Mesothelial cell of epicardium (in vitro differentiated cells): Measurements from ENCODE around the gene USH2A. TPM values are rescaled to one million over a fixed set of nuclear protein-coding genes. Genes with fewer than 3 reads are reported as not detected.

Experiments
- DNase-seq, 2 experiments: peaks; one replicate each; pipeline ENCODE4 v3.0.0; 2021; ENCODE audit warnings: low spot score in 2 of 2; ENCODE audit not compliant: unreplicated experiment in 2 of 2
- H3K27ac Mint-ChIP-seq: 2 replicates; pipeline ENCODE4 v1.8.0; 2021; ENCODE audit warnings: mixed read lengths
- H3K27me3 Mint-ChIP-seq: 2 replicates; pipeline ENCODE4 v1.8.0; 2021; ENCODE audit warnings: low read depth, mixed read lengths
- H3K36me3 Mint-ChIP-seq: 2 replicates; pipeline ENCODE4 v1.8.0; 2021; ENCODE audit warnings: mixed read lengths
- H3K4me1 Mint-ChIP-seq: 2 replicates; pipeline ENCODE4 v1.8.0; 2021; ENCODE audit warnings: mixed read lengths
- H3K4me3 Mint-ChIP-seq: 2 replicates; pipeline ENCODE4 v1.8.0; 2021; ENCODE audit warnings: mild to moderate bottlenecking, moderate library complexity, mixed read lengths
- H3K9me3 Mint-ChIP-seq: 2 replicates; pipeline ENCODE4 v1.8.0; 2021; ENCODE audit warnings: mixed read lengths
- CTCF ChIP-seq: fragments of 200-600 bp; sonication (generic); IDR thresholded peaks from one replicate; pipeline ENCODE4 v1.5.0; 2021; ENCODE audit warnings: antibody characterized with exemption; ENCODE audit not compliant: unreplicated experiment
- total RNA-seq: library from RNA; stranded (reverse); gene quantifications from 3 replicates; pipeline ENCODE4 v1.2.1, GENCODE V29; 2021

The USH2A gene
- total RNA-seq, 1 donor from 2014 or later: 0.02 TPM

- H3K27me3 Mint-ChIP-seq: no peaks in the 10 kb centered on the region
- H3K9me3 Mint-ChIP-seq: peaks cover 9% of the 10 kb centered on the region
- H3K27ac Mint-ChIP-seq: no peak overlapping the region
Measured at GRCh38 chr1:215608646-215609045, 814.6 kb downstream of the USH2A start.

GRCh38 chr1:215607412-215607811 lies 815.8 kb downstream of the USH2A start:
- H3K9me3 Mint-ChIP-seq: no peaks in the 10 kb centered on the region
- DNase-seq: no peak
- no peak overlapping the region for H3K27ac Mint-ChIP-seq
- H3K4me1 Mint-ChIP-seq: peaks cover 27% of the 10 kb centered on the region
- no peak overlapping the region for H3K4me3 Mint-ChIP-seq
- no peak for TF ChIP-seq CTCF
- H3K27me3 Mint-ChIP-seq: no peaks in the 10 kb centered on the region
- H3K36me3 Mint-ChIP-seq: peaks cover 36% of the 10 kb centered on the region

More at GRCh38 chr1:215608646-215609045, 814.6 kb downstream of the USH2A start:
- no peak for TF ChIP-seq CTCF
- peaks cover 46% of the 10 kb centered on the region for H3K36me3 Mint-ChIP-seq
- no peak overlapping the region for H3K4me3 Mint-ChIP-seq
- H3K4me1 Mint-ChIP-seq: peaks cover 18% of the 10 kb centered on the region
- no peak for DNase-seq

GRCh38 chr1:215606564-215607168 lies 816.6 kb downstream of the USH2A start:
- DNase-seq: no peak
- Mint-ChIP-seq H3K4me1 (peaks cover 31% of the 10 kb centered on the region), H3K9me3 (no peaks in the 10 kb centered on the region), H3K4me3 (no peak overlapping the region), H3K36me3 (peaks cover 31% of the 10 kb centered on the region), H3K27me3 (no peaks in the 10 kb centered on the region), H3K27ac (no peak overlapping the region)
- peak; percentile 51 for TF ChIP-seq CTCF

GRCh38 chr1:215606036-215606435 lies 817.2 kb downstream of the USH2A start:
- H3K27me3 Mint-ChIP-seq: no peaks in the 10 kb centered on the region
- H3K4me1 Mint-ChIP-seq: peaks cover 31% of the 10 kb centered on the region
- no peak overlapping the region for H3K4me3 Mint-ChIP-seq
- H3K27ac Mint-ChIP-seq: peak overlapping the region; percentile 4
- no peak for DNase-seq
- H3K9me3 Mint-ChIP-seq: no peaks in the 10 kb centered on the region
- TF ChIP-seq CTCF: no peak
- H3K36me3 Mint-ChIP-seq: peaks cover 31% of the 10 kb centered on the region

GRCh38 chr1:215605011-215605621 lies 818.1 kb downstream of the USH2A start:
- Mint-ChIP-seq H3K4me1 (peaks cover 36% of the 10 kb centered on the region), H3K9me3 (no peaks in the 10 kb centered on the region), H3K27ac (no peak overlapping the region), H3K36me3 (peaks cover 29% of the 10 kb centered on the region), H3K27me3 (no peaks in the 10 kb centered on the region), H3K4me3 (no peak overlapping the region)
- DNase-seq: no peak
- no peak for TF ChIP-seq CTCF
